Common myeloid progenitor, CD34-positive (primary cell): ENCODE measurements around the gene KRTAP9-6.

Experiments used
- CTCF ChIA-PET: fragments of 350-600 bp; sonication (Branson Sonifier 250); formaldehyde crosslinking; loops from one replicate; lab custom pipeline; 2021; ENCODE audit warnings: antibody characterized with exemption; lab: Charles Lee
- POLR2A ChIA-PET: fragments of 350-600 bp; sonication (Branson Sonifier 250); formaldehyde crosslinking; loops from one replicate; lab custom pipeline; 2021; ENCODE audit warnings: antibody characterized with exemption; lab: Charles Lee
- DNase-seq, 3 donors: peaks; one replicate each; pipeline versions ENCODE4 v3.0.0 to v3.0.0-alpha.2; 2013
- H3K27ac ChIP-seq, 2 experiments: 1 replicate in 1 of 2; 2 replicates in 1 of 2; pipeline ENCODE4 v1.7.0; 2013; ENCODE audit warnings: inconsistent platforms in 2 of 2, low read length in 2 of 2, mild to moderate bottlenecking in 2 of 2, low read depth in 1 of 2, moderate library complexity in 1 of 2; ENCODE audit not compliant: severe bottlenecking in 2 of 2, insufficient read depth in 1 of 2, poor library complexity in 1 of 2
- H3K27me3 ChIP-seq, 5 experiments: replicated peaks in 2 of 5; 1 replicate in 3 of 5; 2 replicates in 2 of 5; pipeline versions ENCODE4 v1.6.1 to v1.7.0; 2013; ENCODE audit warnings: low read length in 4 of 5, mild to moderate bottlenecking in 2 of 5, moderate library complexity in 2 of 5, inconsistent platforms in 1 of 5; ENCODE audit not compliant: insufficient read depth in 5 of 5, control insufficient read depth in 4 of 5
- H3K36me3 ChIP-seq, 4 experiments: 1 replicate in 2 of 4; 2 replicates in 2 of 4; pipeline versions ENCODE4 v1.6.1 to v1.7.0; 2013; ENCODE audit warnings: low read length in 3 of 4, control low read depth in 1 of 4, mild to moderate bottlenecking in 1 of 4; ENCODE audit not compliant: control insufficient read depth in 4 of 4, insufficient read depth in 4 of 4
- H3K4me1 ChIP-seq, 4 experiments: 1 replicate in 3 of 4; 2 replicates in 1 of 4; pipeline versions ENCODE4 v1.6.1 to v1.7.1; 2013; ENCODE audit warnings: low read length in 3 of 4, mild to moderate bottlenecking in 3 of 4, control low read depth in 1 of 4, inconsistent platforms in 1 of 4, moderate library complexity in 1 of 4; ENCODE audit not compliant: control insufficient read depth in 4 of 4, insufficient read depth in 4 of 4; ENCODE audit errors: control extremely low read depth in 1 of 4
- H3K4me3 ChIP-seq, 7 experiments: 1 replicate in 4 of 7; 2 replicates in 3 of 7; pipeline versions ENCODE4 v1.5.1 to v1.7.0; 2013; ENCODE audit warnings: mild to moderate bottlenecking in 7 of 7, low read length in 6 of 7, moderate library complexity in 6 of 7, inconsistent platforms in 2 of 7, low read depth in 2 of 7, control low read depth in 1 of 7; ENCODE audit not compliant: insufficient read depth in 4 of 7, control insufficient read depth in 1 of 7; ENCODE audit errors: extremely low read depth in 1 of 7
- H3K9me3 ChIP-seq, 5 experiments: 1 replicate in 4 of 5; 2 replicates in 1 of 5; pipeline versions ENCODE4 v1.6.1 to v1.7.1; 2013; ENCODE audit warnings: low read length in 4 of 5, mild to moderate bottlenecking in 2 of 5, inconsistent platforms in 1 of 5, low read depth in 1 of 5, moderate library complexity in 1 of 5; ENCODE audit not compliant: control insufficient read depth in 4 of 5, insufficient read depth in 2 of 5; ENCODE audit errors: control extremely low read depth in 1 of 5
- WGBS: methylation state at CpG from one replicate; pipeline ENCODE4 v1.1.5; 2013; ENCODE audit not compliant: insufficient coverage; 5-methylcytosine and 5-hydroxymethylcytosine counted together

Gene KRTAP9-6

DNA sequence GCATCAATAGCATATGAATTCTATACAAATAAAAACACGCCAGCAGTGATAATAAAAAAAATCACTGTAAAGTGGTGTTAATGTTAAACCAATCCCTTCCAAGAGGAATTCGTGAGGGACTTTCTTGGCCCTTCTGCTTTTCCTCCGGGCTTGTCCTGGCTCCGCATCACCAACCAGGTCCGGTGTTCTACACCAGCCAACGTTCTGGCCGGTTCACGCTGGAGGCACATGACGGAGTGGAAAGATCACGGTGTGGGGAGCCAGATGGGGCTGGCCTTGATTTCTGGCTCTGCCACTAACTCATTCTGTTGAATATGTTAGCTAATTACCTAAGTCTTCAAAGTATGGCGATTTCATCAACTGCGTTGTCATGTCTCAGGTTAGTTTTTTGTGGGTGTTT is 38.9 kb downstream of the KRTAP9-6 start:
- ChIA-PET POLR2A (no interaction called here), CTCF (interaction anchor here (1.0 to 1.8 kb wide), 2 partner anchors 10 to 19 kb away, joined by 4 read pairs; no protein-coding TSS in a partner anchor)
- WGBS = 84% methylated on average over 9 of the region's 12 CpGs

DNA sequence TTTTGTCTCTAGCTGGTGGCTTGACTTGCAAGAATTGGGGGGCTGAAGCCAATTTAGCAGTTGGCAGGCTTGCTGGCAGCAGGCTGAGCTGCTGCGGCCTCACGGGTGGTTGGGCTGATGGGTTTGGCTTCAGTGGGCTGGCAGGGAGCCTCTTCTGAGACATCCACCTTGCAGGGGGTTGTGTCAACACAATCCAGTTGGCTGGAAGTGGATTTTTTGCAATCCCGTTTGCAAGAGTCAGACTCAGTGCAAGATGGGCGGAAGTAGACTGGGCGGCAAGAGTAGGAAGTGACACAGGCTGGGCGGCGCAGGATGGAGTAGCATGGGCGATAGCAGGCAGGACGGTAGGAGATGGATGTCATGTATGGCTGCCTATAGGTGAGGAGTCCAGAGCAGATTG is 42.5 kb downstream of the KRTAP9-6 start:
- WGBS = 91% methylated on average over 9 of the region's 9 CpGs
- H3K4me1 ChIP-seq = peaks cover 9 to 40% (median 24%) of the 10 kb centered on the region in 4 experiments
- POLR2A ChIA-PET = no interaction called here
- peak overlapping the region in 2 of 7 experiments; percentile 19 to 51 for H3K4me3 ChIP-seq
- H3K9me3 ChIP-seq = no peaks in the 10 kb centered on the region
- H3K36me3 ChIP-seq = no peaks in the 10 kb centered on the region
- H3K27ac ChIP-seq = no peak overlapping the region
- peak in 1 of 3 donors; percentile 18 for DNase-seq
- CTCF ChIA-PET = interaction anchor here (1.7 kb wide), 1 partner anchor 397 kb away, joined by 5 read pairs; no protein-coding TSS in a partner anchor
- H3K27me3 ChIP-seq = no peaks in the 10 kb centered on the region

More for the DNA sequence above, 38.9 kb downstream of the KRTAP9-6 start:
- no peaks in the 10 kb centered on the region for H3K36me3 ChIP-seq
- no peaks in the 10 kb centered on the region for H3K27me3 ChIP-seq
- no peak overlapping the region for H3K4me3 ChIP-seq
- no peak overlapping the region for H3K27ac ChIP-seq
- peaks cover 3 to 44% (median 18%) of the 10 kb centered on the region in 4 experiments for H3K4me1 ChIP-seq
- no peak for DNase-seq
- H3K9me3 ChIP-seq = no peaks in the 10 kb centered on the region

DNA sequence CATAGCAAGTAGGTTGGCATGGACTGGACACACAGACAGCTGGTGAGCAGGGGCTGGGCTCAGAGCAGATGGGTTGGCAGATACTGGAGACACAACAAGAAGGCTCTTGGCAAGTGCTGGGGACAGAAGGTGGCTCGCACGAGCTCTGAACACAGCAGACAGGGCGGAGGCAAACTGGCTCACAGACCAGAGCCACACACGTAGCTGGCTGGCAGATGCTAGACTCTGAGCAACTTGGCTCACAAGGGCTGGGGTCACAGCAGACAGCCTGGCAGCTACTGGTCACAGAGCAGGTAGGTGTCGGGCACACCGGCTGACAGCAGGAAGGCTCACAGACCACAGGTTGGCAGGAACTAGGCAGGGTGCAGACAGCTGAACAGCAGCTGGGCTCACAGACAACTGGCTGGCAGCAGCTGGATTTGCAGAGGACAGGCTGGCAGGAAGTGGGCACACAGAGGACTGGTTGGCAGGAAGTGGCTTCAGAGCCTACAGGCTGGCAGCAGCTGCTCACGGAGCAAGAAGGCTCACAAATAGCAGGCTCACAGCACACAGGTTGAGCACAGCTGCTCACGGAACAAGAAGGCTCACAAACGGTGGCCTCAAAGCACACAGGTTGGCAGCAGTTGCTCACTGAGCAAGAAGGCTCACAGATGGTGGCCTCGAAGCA is 43.2 kb downstream of the KRTAP9-6 start:
- WGBS = 2% methylated on average over 10 of the region's 10 CpGs
- Histone ChIP-seq H3K4me1 (peaks cover 9 to 34% (median 23%) of the 10 kb centered on the region in 4 experiments), H3K36me3 (no peaks in the 10 kb centered on the region), H3K4me3 (peak overlapping the region in 3 of 7 experiments; percentile 19 to 56 (median 40)), H3K9me3 (no peaks in the 10 kb centered on the region), H3K27me3 (no peaks in the 10 kb centered on the region), H3K27ac (peak overlapping the region; percentile 33 to 74)
- ChIA-PET POLR2A (no interaction called here), CTCF (interaction anchor here (1.1 to 1.7 kb wide), 4 partner anchors 14 to 400 kb away, joined by 3 to 14 read pairs (median 4); no protein-coding TSS in a partner anchor)
- DNase-seq = peak; percentile 88 to 100 (median 98)

DNA sequence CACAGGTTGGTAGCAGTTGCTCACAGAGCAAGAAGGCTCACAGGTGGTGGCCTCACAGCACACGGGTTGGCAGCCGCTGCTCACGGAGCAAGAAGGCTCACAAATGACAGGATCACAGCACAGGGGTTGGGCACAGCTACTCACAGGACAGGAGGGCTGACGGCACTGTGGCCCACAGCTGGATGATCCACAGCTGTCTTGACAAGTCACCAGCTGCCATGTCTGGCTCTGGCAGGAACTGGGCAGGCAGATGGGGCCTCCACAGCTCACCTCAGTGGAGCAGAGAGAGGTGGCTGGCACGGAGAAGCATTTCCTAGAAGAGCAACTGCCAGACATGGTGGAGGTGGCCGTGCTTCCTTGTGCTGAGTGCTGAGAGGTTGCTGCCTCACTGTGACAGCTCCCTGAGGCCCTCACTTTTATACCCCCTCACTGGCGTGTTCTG is 43.8 kb downstream of the KRTAP9-6 start, which contains the start of gene KRTAP16-1:
Gene KRTAP16-1 (minus strand): TSS at position 392 of the 442 bp plus-strand sequence. CDS start 56 bp downstream, at position 336.
- ChIA-PET POLR2A (no interaction called here), CTCF (interaction anchor here (1.1 to 1.7 kb wide), 4 partner anchors 13 to 401 kb away, joined by 3 to 14 read pairs (median 4); no protein-coding TSS in a partner anchor)
- peak within 1 kb of the TSS in 3 of 7 experiments; percentile 19 to 56 (median 40) for H3K4me3 ChIP-seq
- 0% methylated on average over 6 of the region's 7 CpGs for WGBS
- no peaks in the 10 kb centered on the region for H3K27me3 ChIP-seq
- peak within 1 kb of the TSS; percentile 33 to 74 for H3K27ac ChIP-seq
- no peaks in the 10 kb centered on the region for H3K36me3 ChIP-seq
- DNase-seq = peak in 2 of 3 donors; percentile 95 to 98
- H3K4me1 ChIP-seq = peaks cover 9 to 32% (median 23%) of the 10 kb centered on the region in 4 experiments
- H3K9me3 ChIP-seq = no peaks in the 10 kb centered on the region

DNA sequence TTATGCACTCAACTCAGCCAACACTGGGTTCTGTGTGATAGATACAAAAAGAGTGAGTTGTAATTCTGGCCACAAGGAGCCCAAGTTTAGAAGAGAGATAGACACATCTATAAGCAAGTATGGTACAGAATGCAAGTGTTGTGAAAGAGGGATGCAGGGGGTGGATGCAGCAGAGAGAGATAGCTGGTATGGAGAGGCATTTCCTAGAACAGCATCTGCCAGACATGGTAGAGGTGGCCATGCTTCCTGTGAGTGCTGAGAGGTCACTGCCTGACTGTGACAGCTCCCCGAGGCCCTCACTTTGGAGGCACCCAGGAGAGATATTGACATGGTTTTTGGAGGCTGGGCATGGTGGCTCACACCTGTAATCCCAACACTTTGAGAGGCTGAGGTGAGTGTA is 45.9 kb downstream of the KRTAP9-6 start:
- Histone ChIP-seq H3K36me3 (no peaks in the 10 kb centered on the region), H3K27ac (no peak overlapping the region), H3K4me1 (peaks cover 9 to 32% (median 23%) of the 10 kb centered on the region in 4 experiments), H3K27me3 (no peaks in the 10 kb centered on the region), H3K4me3 (no peak overlapping the region), H3K9me3 (no peaks in the 10 kb centered on the region)
- DNase-seq = no peak
- 100% methylated on average over 1 of the region's 1 CpG for WGBS
- ChIA-PET CTCF (no interaction called here), POLR2A (interaction anchor here (0.7 kb wide), 1 partner anchor 139 kb away, joined by 3 read pairs; no protein-coding TSS in a partner anchor)

DNA sequence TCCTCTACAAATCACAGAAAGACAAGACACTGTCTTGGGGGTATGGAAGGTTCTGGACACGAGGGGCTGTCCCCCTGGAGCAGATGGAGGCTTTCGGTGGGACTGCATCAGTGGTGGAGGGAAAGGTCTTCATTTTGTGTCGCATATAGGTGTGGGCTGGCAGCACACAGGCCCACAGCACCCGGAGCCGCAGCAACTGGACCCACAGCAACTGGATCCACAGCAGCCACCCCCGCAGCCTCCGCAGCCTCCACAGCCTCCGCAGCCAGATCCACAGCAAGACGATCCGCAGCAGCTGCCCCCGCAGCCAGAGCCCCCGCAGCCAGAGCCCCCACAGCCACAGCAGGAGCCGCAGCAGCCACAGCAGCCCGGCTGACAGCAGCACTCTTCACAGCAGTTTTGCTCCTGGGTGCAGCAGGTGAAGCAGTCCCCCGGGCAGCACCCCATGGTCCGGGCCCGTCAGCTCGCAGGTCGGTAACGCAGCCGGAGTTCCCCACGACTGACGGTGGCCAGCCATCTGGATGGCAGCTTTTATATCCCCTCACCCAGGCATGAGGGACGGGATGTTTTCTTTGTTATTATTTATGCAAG is 50.1 kb downstream of the KRTAP9-6 start, which contains the start of gene KRTAP17-1:
Gene KRTAP17-1 (minus strand): TSS at position 507 of the 591 bp plus-strand sequence. CDS start 60 bp downstream, at position 447.
- H3K9me3 ChIP-seq = peaks cover 0 to 8% (median 0%) of the 10 kb centered on the region in 5 experiments
- no peak for DNase-seq
- H3K27ac ChIP-seq = no peak within 1 kb of the TSS
- no peaks in the 10 kb centered on the region for H3K4me1 ChIP-seq
- ChIA-PET POLR2A (no interaction called here), CTCF (no interaction called here)
- H3K4me3 ChIP-seq = no peak within 1 kb of the TSS
- WGBS = 95% methylated on average over 22 of the region's 24 CpGs
- H3K27me3 ChIP-seq = no peaks in the 10 kb centered on the region
- H3K36me3 ChIP-seq = no peaks in the 10 kb centered on the region
